Choroid plexus epithelial cell (primary cell): Measurements from ENCODE around the gene CCL16.

Experiments used
- DNase-seq: peaks from one replicate; pipeline ENCODE4 v3.0.0-alpha.2; 2010; ENCODE audit warnings: low read depth
- H3K4me3 ChIP-seq: 2 replicates; pipeline ENCODE4 v1.5.1; 2011; ENCODE audit warnings: low read depth, mild to moderate bottlenecking, control low read depth, low read length, moderate library complexity
- TF ChIP-seq, protein P1 (sequence below): conservative IDR thresholded peaks from 2 replicates; pipeline ENCODE4 v1.5.1; 2011; ENCODE audit warnings: low read depth, mild to moderate bottlenecking, control low read depth, inconsistent platforms, low read length, moderate library complexity

The CCL16 gene

GRCh38 chr17:35973333-35974260 lies 7.7 kb downstream of the CCL16 start:
- TF ChIP-seq, protein P1, sequence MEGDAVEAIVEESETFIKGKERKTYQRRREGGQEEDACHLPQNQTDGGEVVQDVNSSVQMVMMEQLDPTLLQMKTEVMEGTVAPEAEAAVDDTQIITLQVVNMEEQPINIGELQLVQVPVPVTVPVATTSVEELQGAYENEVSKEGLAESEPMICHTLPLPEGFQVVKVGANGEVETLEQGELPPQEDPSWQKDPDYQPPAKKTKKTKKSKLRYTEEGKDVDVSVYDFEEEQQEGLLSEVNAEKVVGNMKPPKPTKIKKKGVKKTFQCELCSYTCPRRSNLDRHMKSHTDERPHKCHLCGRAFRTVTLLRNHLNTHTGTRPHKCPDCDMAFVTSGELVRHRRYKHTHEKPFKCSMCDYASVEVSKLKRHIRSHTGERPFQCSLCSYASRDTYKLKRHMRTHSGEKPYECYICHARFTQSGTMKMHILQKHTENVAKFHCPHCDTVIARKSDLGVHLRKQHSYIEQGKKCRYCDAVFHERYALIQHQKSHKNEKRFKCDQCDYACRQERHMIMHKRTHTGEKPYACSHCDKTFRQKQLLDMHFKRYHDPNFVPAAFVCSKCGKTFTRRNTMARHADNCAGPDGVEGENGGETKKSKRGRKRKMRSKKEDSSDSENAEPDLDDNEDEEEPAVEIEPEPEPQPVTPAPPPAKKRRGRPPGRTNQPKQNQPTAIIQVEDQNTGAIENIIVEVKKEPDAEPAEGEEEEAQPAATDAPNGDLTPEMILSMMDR, result no peak
- DNase-seq, result peak; percentile 47
- no peak overlapping the region for H3K4me3 ChIP-seq

DNA sequence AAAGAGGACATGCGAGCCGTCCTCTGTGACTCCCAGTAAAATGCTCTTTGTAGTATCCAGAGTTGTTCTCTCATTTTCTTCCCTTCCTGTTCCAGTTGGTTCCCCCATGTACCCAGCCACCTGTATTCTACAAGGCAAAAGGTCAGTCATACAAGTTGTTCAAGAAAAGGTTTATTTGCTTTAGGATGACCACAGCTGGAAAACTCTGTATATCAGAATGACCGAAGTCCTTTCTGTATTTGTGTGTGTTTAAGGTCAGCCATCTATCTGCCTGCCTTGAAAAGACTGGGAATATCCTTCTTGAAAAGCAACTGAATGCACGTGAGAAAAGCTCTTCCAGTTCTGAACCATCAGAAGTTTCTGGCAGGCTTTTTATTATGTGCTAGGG lies 8.4 kb downstream of the CCL16 start:
- DNase-seq, result no peak
- H3K4me3 ChIP-seq, result no peak overlapping the region
- TF ChIP-seq, protein P1, result no peak

GRCh38 chr17:35972535-35972934 lies 8.8 kb downstream of the CCL16 start:
- TF ChIP-seq, protein P1, result no peak
- DNase-seq, result no peak
- no peak overlapping the region for H3K4me3 ChIP-seq

DNA sequence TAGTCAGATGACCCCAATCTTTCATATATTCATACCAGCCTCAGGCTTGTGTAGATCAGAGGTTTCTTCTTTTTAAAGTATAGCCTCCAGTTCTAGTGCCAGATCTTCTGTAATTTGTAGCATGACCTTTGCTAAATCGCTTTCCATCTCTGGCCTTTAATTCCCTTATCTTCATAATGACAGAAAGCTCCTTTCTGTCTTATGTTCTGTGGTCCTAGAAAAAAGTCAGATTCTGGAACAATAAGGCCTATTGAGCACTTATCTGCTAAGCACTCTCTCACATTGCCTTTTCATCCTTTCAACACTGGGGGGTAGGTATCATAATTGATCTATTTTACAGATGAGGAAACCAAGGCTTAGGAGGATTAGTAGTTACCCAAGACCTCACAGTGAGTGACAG lies 9.2 kb downstream of the CCL16 start:
- DNase-seq, result no peak
- TF ChIP-seq, protein P1, result no peak
- no peak overlapping the region for H3K4me3 ChIP-seq

DNA sequence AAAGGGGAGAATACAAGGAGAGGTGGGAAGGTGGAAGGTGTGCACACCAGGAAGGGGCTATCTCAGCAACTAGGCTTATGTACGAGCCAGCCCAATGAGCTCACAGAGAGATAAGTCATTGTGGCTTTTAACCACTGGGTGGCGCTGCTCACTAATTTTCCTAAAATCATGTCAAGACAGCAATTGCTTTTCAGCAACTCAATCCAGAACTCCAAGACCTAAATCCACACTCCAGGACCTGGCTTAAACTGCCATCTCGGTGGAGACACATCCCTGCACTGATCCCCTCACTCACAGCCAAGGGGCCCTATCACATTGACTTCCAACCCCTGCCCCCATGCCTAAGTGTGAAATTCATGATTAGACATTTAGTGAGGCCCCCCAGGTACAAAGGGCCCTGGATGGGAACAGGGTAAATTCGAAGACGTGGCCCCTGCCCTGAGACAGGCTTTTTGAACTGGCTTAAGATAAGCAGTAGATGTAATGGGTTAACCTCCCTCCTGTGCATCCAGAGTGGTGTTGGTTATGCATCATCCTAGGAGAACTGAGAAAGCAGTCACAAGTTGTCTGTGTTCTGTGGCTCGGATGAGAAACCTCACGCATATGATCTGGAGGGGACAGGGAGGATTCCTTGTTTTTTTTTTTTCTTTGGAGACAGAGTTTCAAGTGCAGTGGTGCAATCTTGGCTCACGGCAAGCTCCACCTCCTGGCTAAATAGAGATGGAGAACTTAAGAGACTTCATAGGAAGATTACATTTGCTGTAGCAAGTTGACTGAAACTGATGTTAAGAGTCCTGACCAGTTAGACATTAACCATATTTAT lies 11.5 kb downstream of the CCL16 start:
- DNase-seq, result peak; percentile 89
- no peak overlapping the region for H3K4me3 ChIP-seq
- TF ChIP-seq, protein P1, result peak; percentile 86

DNA sequence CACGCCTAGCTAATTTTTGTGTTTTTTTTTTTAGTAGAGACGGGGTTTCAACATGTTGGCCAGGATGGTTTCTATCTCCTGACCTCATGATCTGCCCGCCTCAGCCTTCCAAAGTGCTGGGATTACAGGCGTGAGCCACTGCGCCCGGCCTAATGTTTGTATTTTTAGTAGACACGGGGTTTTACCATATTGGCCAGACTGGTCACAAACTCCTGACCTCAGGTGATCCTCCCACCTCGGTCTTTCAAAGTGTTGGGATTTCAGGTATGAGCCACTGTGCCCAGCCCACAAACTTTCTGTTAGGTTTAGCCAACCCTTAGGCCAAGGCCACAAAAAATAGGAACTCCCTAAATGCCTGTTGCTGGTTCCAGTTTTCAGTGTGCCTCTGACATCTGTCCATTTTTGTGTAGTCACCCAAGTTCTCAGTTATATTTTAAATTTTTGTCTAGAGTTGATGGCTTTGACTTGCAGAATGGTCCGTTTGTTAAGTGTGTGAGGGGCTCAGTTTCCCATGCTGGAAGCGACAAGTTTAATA lies 12.7 kb downstream of the CCL16 start:
- no peak for DNase-seq
- H3K4me3 ChIP-seq, result no peak overlapping the region
- TF ChIP-seq, protein P1, result no peak
